ENCODE data around the gene NKD1.

Gene NKD1

GRCh38 chr16:50616386-50616785 lies 68.2 kb downstream of the NKD1 start:
- DNase-seq, result no peak

- no peak for DNase-seq
Observed at GRCh38 chr16:50616883-50617645, 68.9 kb downstream of the NKD1 start.

- DNase-seq, result no peak
Observed at GRCh38 chr16:50617646-50618184, 69.5 kb downstream of the NKD1 start.

- DNase-seq, result no peak
Observed at GRCh38 chr16:50618238-50618918, 70.2 kb downstream of the NKD1 start.

GRCh38 chr16:50619702-50620491 lies 71.7 kb downstream of the NKD1 start:
- no peak for DNase-seq

- DNase-seq, result no peak
Observed at GRCh38 chr16:50620646-50621451, 72.7 kb downstream of the NKD1 start.

- no peak for DNase-seq
Observed at GRCh38 chr16:50621452-50621792, 73.2 kb downstream of the NKD1 start.

GRCh38 chr16:50622029-50622428 lies 73.8 kb downstream of the NKD1 start:
- no peak for DNase-seq

GRCh38 chr16:50622643-50623369 lies 74.6 kb downstream of the NKD1 start:
- DNase-seq, result no peak

GRCh38 chr16:50624449-50624970 lies 76.3 kb downstream of the NKD1 start:
- no peak for DNase-seq

GRCh38 chr16:50625374-50625773 lies 77.2 kb downstream of the NKD1 start:
- no peak for DNase-seq

- DNase-seq, result no peak
Observed at GRCh38 chr16:50626868-50627267, 78.7 kb downstream of the NKD1 start.

- DNase-seq, result peak; percentile 39 to 49
Observed at GRCh38 chr16:50627419-50627818, 79.2 kb downstream of the NKD1 start.

GRCh38 chr16:50628156-50628802 lies 80.1 kb downstream of the NKD1 start:
- DNase-seq, result no peak

- DNase-seq, result no peak
Observed at GRCh38 chr16:50629334-50629733, 81.1 kb downstream of the NKD1 start.

- DNase-seq, result no peak
Observed at GRCh38 chr16:50630394-50631020, 82.3 kb downstream of the NKD1 start.

GRCh38 chr16:50631249-50631984 lies 83.2 kb downstream of the NKD1 start:
- DNase-seq, result no peak

- no peak for DNase-seq
Observed at GRCh38 chr16:50631985-50632576, 83.9 kb downstream of the NKD1 start.

All from CD4-positive, alpha-beta T cell treated with Interleukin-1 beta for 1 hour (primary cell).